ENCODE measurements around the gene YIPF1.
A peak's percentile ranks its signal among the peaks of the same experiment; 100 is the strongest.
"Not testable (repeated sequence)": the region's sequence is repeated elsewhere in the genome, so short reads cannot be mapped to it uniquely, and the experiment has no call there.

Gene YIPF1

GRCh38 chr1:53842347-53842746 is 47.2 kb downstream of the YIPF1 start:
- DNase-seq (ENCODE audit: low read depth, low spot score): no peak

GRCh38 chr1:53838654-53838974 is 51.0 kb downstream of the YIPF1 start:
- no peak for DNase-seq (ENCODE audit: low read depth, low spot score)

- DNase-seq (ENCODE audit: low read depth, low spot score): peak; percentile 98
These were observed 51.5 kb downstream of the YIPF1 start, which contains the start of gene NDC1 for GRCh38 chr1:53837924-53838653. Gene NDC1 (minus strand): TSS chr1:53838296. CDS start chr1:53838261, 35 bp downstream.

GRCh38 chr1:53837646-53837923 is 52.0 kb downstream of the YIPF1 start:
- no peak for DNase-seq (ENCODE audit: low read depth, low spot score)

- DNase-seq (ENCODE audit: low read depth, low spot score): no peak
These were observed 54.1 kb downstream of the YIPF1 start for GRCh38 chr1:53835491-53835890.

GRCh38 chr1:53834776-53835175 is 54.8 kb downstream of the YIPF1 start:
- no peak for DNase-seq (ENCODE audit: low read depth, low spot score)

- no peak for DNase-seq (ENCODE audit: low read depth, low spot score)
These were observed 56.2 kb downstream of the YIPF1 start for GRCh38 chr1:53833393-53833792.

GRCh38 chr1:53826367-53826766 is 63.2 kb downstream of the YIPF1 start:
- DNase-seq (ENCODE audit: low read depth, low spot score): no peak

- no peak for DNase-seq (ENCODE audit: low read depth, low spot score)
These were observed 64.3 kb downstream of the YIPF1 start for GRCh38 chr1:53825306-53825705.

- DNase-seq (ENCODE audit: low read depth, low spot score): no peak
These were observed 66.7 kb downstream of the YIPF1 start for GRCh38 chr1:53822931-53823330.

- DNase-seq (ENCODE audit: low read depth, low spot score): no peak
These were observed 68.2 kb downstream of the YIPF1 start for GRCh38 chr1:53821380-53821779.

- DNase-seq (ENCODE audit: low read depth, low spot score): no peak
These were observed 70.2 kb downstream of the YIPF1 start for GRCh38 chr1:53819387-53819786.

- DNase-seq (ENCODE audit: low read depth, low spot score): not testable (repeated sequence)
These were observed 73.0 kb downstream of the YIPF1 start for GRCh38 chr1:53816584-53816983.

- DNase-seq (ENCODE audit: low read depth, low spot score): not testable (repeated sequence)
These were observed 74.1 kb downstream of the YIPF1 start for GRCh38 chr1:53815484-53815883.

GRCh38 chr1:53811414-53811851 is 78.2 kb downstream of the YIPF1 start:
- peak; percentile 86 for DNase-seq (ENCODE audit: low read depth, low spot score)

GRCh38 chr1:53810497-53810896 is 79.1 kb downstream of the YIPF1 start:
- DNase-seq (ENCODE audit: low read depth, low spot score): no peak

- no peak for DNase-seq (ENCODE audit: low read depth, low spot score)
These were observed 79.6 kb downstream of the YIPF1 start for GRCh38 chr1:53810007-53810406.

- no peak for DNase-seq (ENCODE audit: low read depth, low spot score)
These were observed 81.7 kb downstream of the YIPF1 start for GRCh38 chr1:53807916-53808315.

- no peak for DNase-seq (ENCODE audit: low read depth, low spot score)
These were observed 84.6 kb downstream of the YIPF1 start for GRCh38 chr1:53804791-53805505.

GRCh38 chr1:53804181-53804580 is 85.4 kb downstream of the YIPF1 start:
- DNase-seq (ENCODE audit: low read depth, low spot score): no peak
